Skin epidermis (tissue), 12 donors: ENCODE results near the gene LCN1.
"Not testable (repeated sequence)": the region's sequence is repeated elsewhere in the genome, so short reads cannot be mapped to it uniquely, and the experiment has no call there.

Experiments used
- H3K27ac ChIP-seq, 21 experiments: fragments of 200-600 bp; sonication (generic) in 11 of 21; one replicate each; pipeline ENCODE4 v1.5.0; 2020; ENCODE audit warnings: mild to moderate bottlenecking in 3 of 21, inconsistent platforms in 2 of 21, moderate library complexity in 2 of 21
- H3K4me3 ChIP-seq, 7 experiments: fragments of 200-600 bp; sonication (generic) in 2 of 7; one replicate each; pipeline ENCODE4 v1.5.0; 2020; ENCODE audit warnings: inconsistent platforms in 2 of 7, mild to moderate bottlenecking in 2 of 7, moderate library complexity in 1 of 7

LCN1 gene

GRCh38 chr9:135502873-135503321 is 18.3 kb upstream of the LCN1 start:
- H3K4me3 ChIP-seq: no peak overlapping the region
- no peak overlapping the region for H3K27ac ChIP-seq

- Histone ChIP-seq H3K4me3 (no peak overlapping the region), H3K27ac (no peak overlapping the region)
Measured at GRCh38 chr9:135503371-135504261, 17.6 kb upstream of the LCN1 start.

GRCh38 chr9:135504262-135505243 is 16.7 kb upstream of the LCN1 start:
- no peak overlapping the region for H3K27ac ChIP-seq
- no peak overlapping the region for H3K4me3 ChIP-seq

- Histone ChIP-seq H3K27ac (no peak overlapping the region), H3K4me3 (no peak overlapping the region)
Measured at GRCh38 chr9:135505406-135506187, 15.6 kb upstream of the LCN1 start.

- H3K4me3 ChIP-seq: no peak overlapping the region
- no peak overlapping the region for H3K27ac ChIP-seq
Measured at GRCh38 chr9:135506327-135507103, 14.7 kb upstream of the LCN1 start.

GRCh38 chr9:135507104-135508035 is 13.9 kb upstream of the LCN1 start:
- Histone ChIP-seq H3K4me3 (no peak overlapping the region), H3K27ac (no peak overlapping the region)

GRCh38 chr9:135508211-135508820 is 12.9 kb upstream of the LCN1 start:
- no peak overlapping the region for H3K27ac ChIP-seq
- no peak overlapping the region for H3K4me3 ChIP-seq

- H3K27ac ChIP-seq: no peak overlapping the region
- H3K4me3 ChIP-seq: no peak overlapping the region
Measured at GRCh38 chr9:135509458-135509857, 11.8 kb upstream of the LCN1 start.

GRCh38 chr9:135512241-135512603 is 9.0 kb upstream of the LCN1 start:
- Histone ChIP-seq H3K4me3 (no peak overlapping the region), H3K27ac (no peak overlapping the region)

- no peak overlapping the region for H3K27ac ChIP-seq
- no peak overlapping the region for H3K4me3 ChIP-seq
Measured at GRCh38 chr9:135512904-135513303, 8.3 kb upstream of the LCN1 start.

GRCh38 chr9:135513351-135513846 is 7.8 kb upstream of the LCN1 start:
- Histone ChIP-seq H3K27ac (no peak overlapping the region), H3K4me3 (no peak overlapping the region)

GRCh38 chr9:135513906-135514305 is 7.3 kb upstream of the LCN1 start:
- not testable (repeated sequence) for H3K27ac ChIP-seq, H3K4me3 ChIP-seq

- Histone ChIP-seq H3K27ac (no peak overlapping the region), H3K4me3 (no peak overlapping the region)
Measured at GRCh38 chr9:135514342-135515082, 6.7 kb upstream of the LCN1 start.

GRCh38 chr9:135515083-135515951 is 5.9 kb upstream of the LCN1 start:
- Histone ChIP-seq H3K27ac (no peak overlapping the region), H3K4me3 (no peak overlapping the region)

GRCh38 chr9:135516132-135516860 is 4.9 kb upstream of the LCN1 start:
- Histone ChIP-seq H3K27ac (no peak overlapping the region), H3K4me3 (no peak overlapping the region)
